ENCODE data around the gene SLC2A9. TPM values are rescaled to one million over a fixed set of nuclear protein-coding genes. Genes with fewer than 3 reads are reported as not detected.

The SLC2A9 gene
- total and polyA plus RNA-seq, 2 of the 13 experiments (the other 11 are each of a cell fraction or from before 2014, with no cell fraction given): 36.2 to 42.3 TPM

DNA sequence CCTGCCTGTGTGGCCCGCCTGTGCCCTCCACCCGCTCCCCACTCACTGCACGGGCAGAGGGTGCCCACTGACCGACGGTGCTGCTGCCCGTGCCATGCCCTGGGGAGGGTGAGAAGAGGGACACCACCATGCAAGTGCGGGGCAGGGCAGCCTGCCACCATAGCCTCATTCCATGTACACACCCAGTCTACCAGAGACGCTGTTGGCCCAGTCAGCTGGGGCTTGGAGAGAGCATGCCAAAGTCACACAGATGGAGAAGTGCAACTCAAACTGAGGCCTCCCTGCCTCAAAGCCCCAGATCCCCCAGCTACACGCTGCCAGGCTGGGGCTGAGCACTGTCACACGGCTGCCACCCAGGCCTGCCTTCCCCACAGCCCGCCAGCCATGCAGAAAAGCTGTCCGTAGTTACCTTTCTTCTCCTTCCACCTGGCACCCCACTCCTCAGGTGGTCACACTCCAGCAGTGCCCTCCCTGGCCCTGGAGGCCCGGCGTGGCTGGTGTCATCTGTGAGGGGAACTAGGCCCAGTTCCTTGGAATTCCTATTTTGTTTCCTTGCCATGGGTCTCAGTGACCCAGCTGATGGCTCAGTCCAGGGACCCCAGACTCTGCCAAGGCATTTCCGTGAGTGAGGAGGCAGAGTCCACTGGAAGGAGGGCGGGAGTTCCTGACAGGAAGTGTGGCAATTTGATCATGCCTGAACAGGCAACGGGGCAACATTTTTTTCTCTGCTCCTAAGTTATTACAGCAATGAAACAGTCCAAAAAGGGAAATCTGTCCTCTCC is at the start of gene SLC2A9 (continued):
- no peak for TF ChIP-seq BHLHE40 (IDR thresholded peaks at IDR 0.05; ENCODE audit: low read length)
- no peak for TF ChIP-seq ZNF761 (CRISPR knock-in tag; conservative IDR thresholded peaks at IDR 0.05)
- TF ChIP-seq ZBTB7B (CRISPR knock-in tag; IDR thresholded peaks at IDR 0.05): peak; percentile 20; the same call in 1 of the 2 replicates
- no peak for TF ChIP-seq ZNF343 (CRISPR knock-in tag; IDR thresholded peaks at IDR 0.05)
- TF ChIP-seq TCF7 (IDR thresholded peaks at IDR 0.05; ENCODE audit: low read depth): no peak
- TF ChIP-seq, protein P1, sequence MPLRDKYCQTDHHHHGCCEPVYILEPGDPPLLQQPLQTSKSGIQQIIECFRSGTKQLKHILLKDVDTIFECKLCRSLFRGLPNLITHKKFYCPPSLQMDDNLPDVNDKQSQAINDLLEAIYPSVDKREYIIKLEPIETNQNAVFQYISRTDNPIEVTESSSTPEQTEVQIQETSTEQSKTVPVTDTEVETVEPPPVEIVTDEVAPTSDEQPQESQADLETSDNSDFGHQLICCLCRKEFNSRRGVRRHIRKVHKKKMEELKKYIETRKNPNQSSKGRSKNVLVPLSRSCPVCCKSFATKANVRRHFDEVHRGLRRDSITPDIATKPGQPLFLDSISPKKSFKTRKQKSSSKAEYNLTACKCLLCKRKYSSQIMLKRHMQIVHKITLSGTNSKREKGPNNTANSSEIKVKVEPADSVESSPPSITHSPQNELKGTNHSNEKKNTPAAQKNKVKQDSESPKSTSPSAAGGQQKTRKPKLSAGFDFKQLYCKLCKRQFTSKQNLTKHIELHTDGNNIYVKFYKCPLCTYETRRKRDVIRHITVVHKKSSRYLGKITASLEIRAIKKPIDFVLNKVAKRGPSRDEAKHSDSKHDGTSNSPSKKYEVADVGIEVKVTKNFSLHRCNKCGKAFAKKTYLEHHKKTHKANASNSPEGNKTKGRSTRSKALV (CRISPR knock-in tag; IDR thresholded peaks at IDR 0.05): no peak
- no peak for TF ChIP-seq RFX5 (IDR thresholded peaks at IDR 0.05; ENCODE audit: low read depth, low read length)
- TF ChIP-seq KDM2A (CRISPR knock-in tag; IDR thresholded peaks at IDR 0.05; ENCODE audit: borderline replicate concordance, low read depth): no peak; the same call in none of the 2 replicates

DNA sequence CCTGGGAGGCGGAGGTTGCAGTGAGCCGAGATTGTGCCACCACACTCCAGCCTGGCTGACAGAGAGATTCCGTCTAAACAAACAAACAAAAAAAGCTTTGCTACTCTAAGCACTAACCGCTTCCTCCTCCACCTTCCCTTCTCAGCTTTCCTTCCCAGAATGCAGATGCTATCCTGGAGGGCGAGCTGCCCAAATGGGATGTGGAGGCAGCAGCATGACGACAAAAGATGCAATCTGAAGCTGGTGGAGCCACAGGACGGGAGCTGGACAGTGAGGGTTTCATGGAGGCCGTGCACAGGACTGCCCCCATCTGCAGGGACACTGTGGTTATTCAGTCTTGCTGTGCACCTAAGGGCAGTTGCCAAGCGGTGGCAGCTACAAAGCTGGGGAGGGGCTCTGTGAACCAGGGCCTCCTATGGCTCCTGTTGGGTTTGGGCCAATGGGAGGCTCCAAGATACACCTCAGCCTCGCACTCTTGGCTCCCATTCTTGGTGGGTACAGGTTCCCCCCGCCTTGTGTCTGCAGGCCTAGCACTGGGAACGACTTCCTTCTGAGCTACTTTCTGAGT is 47.9 kb upstream of the SLC2A9 start:
- CTCF ChIA-PET (ENCODE audit: low intra/inter-chr PET ratio, low total read pairs): no interaction called here
- FAIRE-seq (no peak), ATAC-seq (peak; percentile 47), DNase-seq (ENCODE audit: low spot score) (no peak)
- H3K4me2 ChIP-seq (ENCODE audit: low read depth, low read length): no peak overlapping the region
- H2AFZ ChIP-seq (ENCODE audit: low read length): no peak overlapping the region
- no TSS peak for BruUV-seq (replicated peaks)
- peaks cover 13% of the 10 kb centered on the region for H3K4me1 ChIP-seq (ENCODE audit: insufficient read depth, low read length)
- intact Hi-C loops (cut with micrococcal nuclease; ENCODE audit: unreplicated experiment) (no loop called here), in situ Hi-C loops (cut with HindIII; ENCODE audit: extremely low pct_ligation_motif_present, low pct_unique_long_range_greater_than_20kb) (no loop called here)
- no peaks in the 10 kb centered on the region for H3K9me3 ChIP-seq (ENCODE audit: low read length)
- peaks cover 3 to 7% of the 10 kb centered on the region in 2 experiments; a peak in 2 of 5 replicates for H3K36me3 ChIP-seq (replicated peaks in 1 of 2; ENCODE audit: control insufficient read depth in 1 of 2, insufficient read depth in 2 of 2, low read length in 2 of 2)
- H4K20me1 ChIP-seq (ENCODE audit: insufficient read depth, low read length): no peaks in the 10 kb centered on the region
- no peak overlapping the region for H3K9ac ChIP-seq (ENCODE audit: insufficient read depth, low read depth, low read length)
- no peaks in the 10 kb centered on the region for H3K27me3 ChIP-seq (ENCODE audit: control insufficient read depth in 1 of 2, insufficient read depth in 2 of 2, low read length in 2 of 2)
- 92% methylated on average over 11 of the region's 12 CpGs for WGBS (ENCODE audit: low lambda C conversion rate)
- no peak overlapping the region for H3K4me3 ChIP-seq (replicated peaks in 1 of 3; ENCODE audit: insufficient read depth in 1 of 3, low read depth in 2 of 3, low read length in 3 of 3)
- no peaks in the 10 kb centered on the region for H3K79me2 ChIP-seq (ENCODE audit: insufficient read depth, low read length)
- H3K27ac ChIP-seq (ENCODE audit: extremely low read length, insufficient read depth, low read length): no peak overlapping the region
- POLR2A ChIA-PET: no interaction called here
- TF ChIP-seq, protein P2, sequence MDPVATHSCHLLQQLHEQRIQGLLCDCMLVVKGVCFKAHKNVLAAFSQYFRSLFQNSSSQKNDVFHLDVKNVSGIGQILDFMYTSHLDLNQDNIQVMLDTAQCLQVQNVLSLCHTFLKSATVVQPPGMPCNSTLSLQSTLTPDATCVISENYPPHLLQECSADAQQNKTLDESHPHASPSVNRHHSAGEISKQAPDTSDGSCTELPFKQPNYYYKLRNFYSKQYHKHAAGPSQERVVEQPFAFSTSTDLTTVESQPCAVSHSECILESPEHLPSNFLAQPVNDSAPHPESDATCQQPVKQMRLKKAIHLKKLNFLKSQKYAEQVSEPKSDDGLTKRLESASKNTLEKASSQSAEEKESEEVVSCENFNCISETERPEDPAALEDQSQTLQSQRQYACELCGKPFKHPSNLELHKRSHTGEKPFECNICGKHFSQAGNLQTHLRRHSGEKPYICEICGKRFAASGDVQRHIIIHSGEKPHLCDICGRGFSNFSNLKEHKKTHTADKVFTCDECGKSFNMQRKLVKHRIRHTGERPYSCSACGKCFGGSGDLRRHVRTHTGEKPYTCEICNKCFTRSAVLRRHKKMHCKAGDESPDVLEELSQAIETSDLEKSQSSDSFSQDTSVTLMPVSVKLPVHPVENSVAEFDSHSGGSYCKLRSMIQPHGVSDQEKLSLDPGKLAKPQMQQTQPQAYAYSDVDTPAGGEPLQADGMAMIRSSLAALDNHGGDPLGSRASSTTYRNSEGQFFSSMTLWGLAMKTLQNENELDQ (CRISPR knock-in tag; IDR thresholded peaks at IDR 0.05; ENCODE audit: borderline replicate concordance): no peak
- TF ChIP-seq ZNF572 (CRISPR knock-in tag; IDR thresholded peaks at IDR 0.05): no peak
- no peak for TF ChIP-seq SYNCRIP (IDR thresholded peaks at IDR 0.05; ENCODE audit: insufficient read depth, low read depth, low read length)
- TF ChIP-seq, protein P3, sequence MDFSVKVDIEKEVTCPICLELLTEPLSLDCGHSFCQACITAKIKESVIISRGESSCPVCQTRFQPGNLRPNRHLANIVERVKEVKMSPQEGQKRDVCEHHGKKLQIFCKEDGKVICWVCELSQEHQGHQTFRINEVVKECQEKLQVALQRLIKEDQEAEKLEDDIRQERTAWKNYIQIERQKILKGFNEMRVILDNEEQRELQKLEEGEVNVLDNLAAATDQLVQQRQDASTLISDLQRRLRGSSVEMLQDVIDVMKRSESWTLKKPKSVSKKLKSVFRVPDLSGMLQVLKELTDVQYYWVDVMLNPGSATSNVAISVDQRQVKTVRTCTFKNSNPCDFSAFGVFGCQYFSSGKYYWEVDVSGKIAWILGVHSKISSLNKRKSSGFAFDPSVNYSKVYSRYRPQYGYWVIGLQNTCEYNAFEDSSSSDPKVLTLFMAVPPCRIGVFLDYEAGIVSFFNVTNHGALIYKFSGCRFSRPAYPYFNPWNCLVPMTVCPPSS (IDR thresholded peaks at IDR 0.05): no peak
- TF ChIP-seq, protein P4, sequence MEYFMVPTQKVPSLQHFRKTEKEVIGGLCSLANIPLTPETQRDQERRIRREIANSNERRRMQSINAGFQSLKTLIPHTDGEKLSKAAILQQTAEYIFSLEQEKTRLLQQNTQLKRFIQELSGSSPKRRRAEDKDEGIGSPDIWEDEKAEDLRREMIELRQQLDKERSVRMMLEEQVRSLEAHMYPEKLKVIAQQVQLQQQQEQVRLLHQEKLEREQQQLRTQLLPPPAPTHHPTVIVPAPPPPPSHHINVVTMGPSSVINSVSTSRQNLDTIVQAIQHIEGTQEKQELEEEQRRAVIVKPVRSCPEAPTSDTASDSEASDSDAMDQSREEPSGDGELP (IDR thresholded peaks at IDR 0.05; ENCODE audit: borderline replicate concordance, low read depth): no peak
- no peak for TF ChIP-seq ZNF569 (CRISPR knock-in tag; IDR thresholded peaks at IDR 0.05; ENCODE audit: borderline replicate concordance)
- TF ChIP-seq ZNF7 (CRISPR knock-in tag; IDR thresholded peaks at IDR 0.05): no peak
- no peak for TF ChIP-seq ZNF747 (CRISPR knock-in tag; IDR thresholded peaks at IDR 0.05; ENCODE audit: borderline replicate concordance)

Data from HepG2 (cell line).